Dendritic cell treated with granulocyte-macrophage colony-stimulating factor and Interleukin-4, amounts not matched to agents 40 ng/mL and 50 ng/mL, for 4 days (primary cell): ENCODE data around the gene PIP5K1C.

Source experiments
- H3K27ac Mint-ChIP-seq: one replicate; pipeline ENCODE4 v1.8.0; 2022; ENCODE audit warnings: mild to moderate bottlenecking, mixed read lengths
- H3K27me3 Mint-ChIP-seq: one replicate; pipeline ENCODE4 v1.8.0; 2022; ENCODE audit warnings: mild to moderate bottlenecking, mixed read lengths
- H3K36me3 Mint-ChIP-seq: one replicate; pipeline ENCODE4 v1.8.0; 2022; ENCODE audit warnings: low read depth, mixed read lengths
- H3K4me1 Mint-ChIP-seq: one replicate; pipeline ENCODE4 v1.8.0; 2022; ENCODE audit warnings: low read depth, mixed read lengths
- H3K4me3 Mint-ChIP-seq: one replicate; pipeline ENCODE4 v1.8.0; 2022; ENCODE audit warnings: mild to moderate bottlenecking, moderate library complexity, mixed read lengths
- H3K9me3 Mint-ChIP-seq: one replicate; pipeline ENCODE4 v1.8.0; 2022; ENCODE audit warnings: mixed read lengths
- intact Hi-C: fragments of 100-400 bp; cut with micrococcal nuclease; formaldehyde crosslinking; loops from one replicate; pipeline ENCODE4 v1.15.0; 2022

The PIP5K1C gene

GRCh38 chr19:3700242-3701032, at the start of gene PIP5K1C:
Gene PIP5K1C (minus strand): TSS chr19:3700468. CDS start chr19:3700390, 78 bp downstream.
- intact Hi-C loops, result no loop called here
- H3K4me1 Mint-ChIP-seq, result peaks cover 43% of the 10 kb centered on the region
- peak within 1 kb of the TSS; percentile 95 for H3K27ac Mint-ChIP-seq
- peak within 1 kb of the TSS; percentile 93 for H3K4me3 Mint-ChIP-seq
- peaks cover 4% of the 10 kb centered on the region for H3K27me3 Mint-ChIP-seq
- H3K36me3 Mint-ChIP-seq, result peaks cover 44% of the 10 kb centered on the region
- no peaks in the 10 kb centered on the region for H3K9me3 Mint-ChIP-seq

GRCh38 chr19:3748965-3749364, 48.7 kb upstream of the PIP5K1C start:
- H3K27me3 Mint-ChIP-seq, result no peaks in the 10 kb centered on the region
- H3K27ac Mint-ChIP-seq, result no peak overlapping the region
- no peaks in the 10 kb centered on the region for H3K4me1 Mint-ChIP-seq
- no peaks in the 10 kb centered on the region for H3K9me3 Mint-ChIP-seq
- intact Hi-C loops, result no loop called here
- no peak overlapping the region for H3K4me3 Mint-ChIP-seq
- peaks cover 48% of the 10 kb centered on the region for H3K36me3 Mint-ChIP-seq

GRCh38 chr19:3746371-3747056, 46.2 kb upstream of the PIP5K1C start:
- peaks cover 23% of the 10 kb centered on the region for H3K36me3 Mint-ChIP-seq
- no peaks in the 10 kb centered on the region for H3K4me1 Mint-ChIP-seq
- intact Hi-C loops, result no loop called here
- H3K4me3 Mint-ChIP-seq, result no peak overlapping the region
- no peaks in the 10 kb centered on the region for H3K27me3 Mint-ChIP-seq
- no peaks in the 10 kb centered on the region for H3K9me3 Mint-ChIP-seq
- no peak overlapping the region for H3K27ac Mint-ChIP-seq

GRCh38 chr19:3745363-3746045, 45.2 kb upstream of the PIP5K1C start:
- no peaks in the 10 kb centered on the region for H3K4me1 Mint-ChIP-seq
- no peak overlapping the region for H3K4me3 Mint-ChIP-seq
- H3K27me3 Mint-ChIP-seq, result no peaks in the 10 kb centered on the region
- no peak overlapping the region for H3K27ac Mint-ChIP-seq
- peaks cover 13% of the 10 kb centered on the region for H3K36me3 Mint-ChIP-seq
- H3K9me3 Mint-ChIP-seq, result no peaks in the 10 kb centered on the region
- intact Hi-C loops, result no loop called here

- Mint-ChIP-seq H3K9me3 (no peaks in the 10 kb centered on the region), H3K4me3 (no peak overlapping the region), H3K36me3 (no peaks in the 10 kb centered on the region), H3K4me1 (no peaks in the 10 kb centered on the region), H3K27ac (no peak overlapping the region), H3K27me3 (peaks cover 3% of the 10 kb centered on the region)
- intact Hi-C loops, result no loop called here
These were observed 43.2 kb upstream of the PIP5K1C start for GRCh38 chr19:3743486-3743885.

- Mint-ChIP-seq H3K27me3 (peaks cover 9% of the 10 kb centered on the region), H3K9me3 (no peaks in the 10 kb centered on the region), H3K4me1 (no peaks in the 10 kb centered on the region), H3K27ac (no peak overlapping the region), H3K36me3 (no peaks in the 10 kb centered on the region), H3K4me3 (no peak overlapping the region)
- intact Hi-C loops, result no loop called here
These were observed 40.2 kb upstream of the PIP5K1C start for GRCh38 chr19:3740431-3740830.

- H3K27me3 Mint-ChIP-seq, result peaks cover 11% of the 10 kb centered on the region
- H3K27ac Mint-ChIP-seq, result no peak overlapping the region
- intact Hi-C loops, result no loop called here
- H3K4me3 Mint-ChIP-seq, result no peak overlapping the region
- H3K4me1 Mint-ChIP-seq, result no peaks in the 10 kb centered on the region
- no peaks in the 10 kb centered on the region for H3K9me3 Mint-ChIP-seq
- no peaks in the 10 kb centered on the region for H3K36me3 Mint-ChIP-seq
These were observed 38.4 kb upstream of the PIP5K1C start for GRCh38 chr19:3738477-3739220.

- Mint-ChIP-seq H3K27me3 (peaks cover 11% of the 10 kb centered on the region), H3K4me3 (no peak overlapping the region), H3K27ac (no peak overlapping the region), H3K9me3 (no peaks in the 10 kb centered on the region), H3K4me1 (no peaks in the 10 kb centered on the region), H3K36me3 (no peaks in the 10 kb centered on the region)
- intact Hi-C loops, result no loop called here
These were observed 37.4 kb upstream of the PIP5K1C start for GRCh38 chr19:3737487-3738205.

GRCh38 chr19:3736106-3736724, 35.9 kb upstream of the PIP5K1C start:
- H3K27me3 Mint-ChIP-seq, result peaks cover 11% of the 10 kb centered on the region
- H3K36me3 Mint-ChIP-seq, result no peaks in the 10 kb centered on the region
- no peaks in the 10 kb centered on the region for H3K4me1 Mint-ChIP-seq
- intact Hi-C loops, result no loop called here
- H3K9me3 Mint-ChIP-seq, result no peaks in the 10 kb centered on the region
- no peak overlapping the region for H3K4me3 Mint-ChIP-seq
- H3K27ac Mint-ChIP-seq, result no peak overlapping the region

- H3K27ac Mint-ChIP-seq, result no peak overlapping the region
- H3K27me3 Mint-ChIP-seq, result peaks cover 11% of the 10 kb centered on the region
- no peaks in the 10 kb centered on the region for H3K4me1 Mint-ChIP-seq
- no peaks in the 10 kb centered on the region for H3K9me3 Mint-ChIP-seq
- no peak overlapping the region for H3K4me3 Mint-ChIP-seq
- intact Hi-C loops, result no loop called here
- no peaks in the 10 kb centered on the region for H3K36me3 Mint-ChIP-seq
These were observed 34.0 kb upstream of the PIP5K1C start for GRCh38 chr19:3734310-3734600.

- H3K36me3 Mint-ChIP-seq, result no peaks in the 10 kb centered on the region
- no peak overlapping the region for H3K4me3 Mint-ChIP-seq
- no peak overlapping the region for H3K27ac Mint-ChIP-seq
- intact Hi-C loops, result no loop called here
- peaks cover 8% of the 10 kb centered on the region for H3K27me3 Mint-ChIP-seq
- H3K9me3 Mint-ChIP-seq, result no peaks in the 10 kb centered on the region
- H3K4me1 Mint-ChIP-seq, result no peaks in the 10 kb centered on the region
These were observed 33.5 kb upstream of the PIP5K1C start for GRCh38 chr19:3733549-3734309.

- Mint-ChIP-seq H3K27me3 (peaks cover 5% of the 10 kb centered on the region), H3K36me3 (no peaks in the 10 kb centered on the region), H3K9me3 (no peaks in the 10 kb centered on the region), H3K4me1 (no peaks in the 10 kb centered on the region), H3K4me3 (no peak overlapping the region), H3K27ac (no peak overlapping the region)
- intact Hi-C loops, result no loop called here
These were observed 31.8 kb upstream of the PIP5K1C start for GRCh38 chr19:3732108-3732507.
